Hepatocyte (in vitro differentiated cells): ENCODE results near the gene OSCP1.

Source experiments
- CTCF ChIP-seq: fragments of 200-600 bp; sonication (generic); IDR thresholded peaks from 2 replicates; pipeline ENCODE4 v1.5.1; 2016; ENCODE audit warnings: antibody characterized with exemption, mild to moderate bottlenecking; ENCODE audit not compliant: poor library complexity
- EZH2 ChIP-seq: fragments of 200-600 bp; sonication (generic); IDR thresholded peaks from 2 replicates; pipeline ENCODE4 v1.6.1; 2016; ENCODE audit warnings: antibody characterized with exemption, mild to moderate bottlenecking, borderline replicate concordance
- EZH2phosphoT487 ChIP-seq: fragments of 200-600 bp; sonication (generic); IDR thresholded peaks from one replicate; pipeline ENCODE4 v1.6.1; 2018; ENCODE audit warnings: antibody characterized with exemption, mild to moderate bottlenecking, low read depth, moderate library complexity; ENCODE audit not compliant: unreplicated experiment, severe bottlenecking

GRCh38 chr1:36456391-36456928, 6.2 kb upstream of the OSCP1 start:
- TF ChIP-seq CTCF (no peak), EZH2 (no peak), EZH2phosphoT487 (no peak)
